Ishikawa (cell line): ENCODE measurements around the gene NKX2-2.

ENCODE experiments used
- CEBPB ChIP-seq: IDR thresholded peaks from 2 replicates; pipeline ENCODE4 v1.6.1; 2012
- CREB1 ChIP-seq: IDR thresholded peaks from 2 replicates; pipeline ENCODE4 v1.6.1; 2012; ENCODE audit warnings: low read depth
- EGR1 ChIP-seq: IDR thresholded peaks from 2 replicates; pipeline ENCODE4 v1.6.1; 2012
- EP300 ChIP-seq: IDR thresholded peaks from 2 replicates; pipeline ENCODE4 v1.6.1; 2012; ENCODE audit warnings: borderline replicate concordance
- FOXM1 ChIP-seq: IDR thresholded peaks from 2 replicates; pipeline ENCODE4 v1.6.1; 2012; ENCODE audit warnings: low read depth, borderline replicate concordance
- MAX ChIP-seq: IDR thresholded peaks from 2 replicates; pipeline ENCODE4 v1.6.1; 2012
- RAD21 ChIP-seq: IDR thresholded peaks from 2 replicates; pipeline ENCODE4 v1.6.1; 2012; ENCODE audit warnings: low read depth
- REST ChIP-seq: IDR thresholded peaks from 2 replicates; pipeline ENCODE4 v1.6.1; 2012; ENCODE audit warnings: low read depth, mild to moderate bottlenecking
- TAF1 ChIP-seq: IDR thresholded peaks from 2 replicates; pipeline ENCODE4 v1.6.1; 2012; ENCODE audit warnings: low read depth, mild to moderate bottlenecking
- TCF12 ChIP-seq: IDR thresholded peaks from 2 replicates; pipeline ENCODE4 v1.6.1; 2012; ENCODE audit warnings: low read depth
- TEAD4 ChIP-seq: IDR thresholded peaks from 2 replicates; pipeline ENCODE4 v1.6.1; 2012
- USF1 ChIP-seq: IDR thresholded peaks from 2 replicates; pipeline ENCODE4 v1.6.1; 2012
- YY1 ChIP-seq: IDR thresholded peaks from 2 replicates; pipeline ENCODE4 v1.6.1; 2012; ENCODE audit warnings: low read depth

GRCh38 chr20:21529863-21530262 lies 16.0 kb upstream of the NKX2-2 start:
- TF ChIP-seq TAF1: no peak
- no peak for TF ChIP-seq EP300
- TF ChIP-seq MAX: no peak
- TF ChIP-seq USF1: no peak
- TF ChIP-seq YY1: no peak
- no peak for TF ChIP-seq REST
- no peak for TF ChIP-seq TEAD4
- TF ChIP-seq CEBPB: no peak
- no peak for TF ChIP-seq CREB1
- TF ChIP-seq RAD21: no peak
- no peak for TF ChIP-seq FOXM1
- no peak for TF ChIP-seq TCF12
- no peak for TF ChIP-seq EGR1
